Measurements from ENCODE around the gene ALDH3B2.

Gene ALDH3B2

DNA sequence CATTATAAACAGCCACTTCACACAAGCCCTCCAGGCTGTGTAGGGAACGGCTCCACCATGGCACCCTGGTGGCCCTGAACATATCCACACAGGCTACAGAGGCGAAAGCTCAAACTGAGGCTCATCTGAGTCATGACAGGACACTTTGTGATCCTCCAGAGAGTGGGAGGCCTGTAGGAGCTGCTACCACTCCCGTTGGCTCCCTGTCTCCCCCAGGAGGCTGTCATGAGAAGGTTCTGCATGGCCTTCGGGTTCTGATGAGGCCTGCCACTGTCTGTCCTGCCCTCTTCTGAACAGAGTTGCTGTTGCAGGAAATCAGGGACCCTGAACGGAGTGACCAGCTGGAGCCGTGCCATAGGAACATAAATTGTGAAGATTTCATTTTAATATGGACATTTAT lies 23.8 kb upstream of the ALDH3B2 start:
- Histone ChIP-seq H3K27me3 (peaks cover 0 to 36% of the 10 kb centered on the region in 2 donors), H3K27ac (no peak overlapping the region), H3K4me1 (no peaks in the 10 kb centered on the region), H3K4me3 (no peak overlapping the region), H3K9me3 (peaks cover 0 to 8% (median 8%) of the 10 kb centered on the region in 3 donors), H3K36me3 (no peaks in the 10 kb centered on the region)
- intact Hi-C loops (cut with DNase I; ENCODE audit: low total_unique reads): no loop called here
- DNase-seq: no peak
- TF ChIP-seq, protein P1, sequence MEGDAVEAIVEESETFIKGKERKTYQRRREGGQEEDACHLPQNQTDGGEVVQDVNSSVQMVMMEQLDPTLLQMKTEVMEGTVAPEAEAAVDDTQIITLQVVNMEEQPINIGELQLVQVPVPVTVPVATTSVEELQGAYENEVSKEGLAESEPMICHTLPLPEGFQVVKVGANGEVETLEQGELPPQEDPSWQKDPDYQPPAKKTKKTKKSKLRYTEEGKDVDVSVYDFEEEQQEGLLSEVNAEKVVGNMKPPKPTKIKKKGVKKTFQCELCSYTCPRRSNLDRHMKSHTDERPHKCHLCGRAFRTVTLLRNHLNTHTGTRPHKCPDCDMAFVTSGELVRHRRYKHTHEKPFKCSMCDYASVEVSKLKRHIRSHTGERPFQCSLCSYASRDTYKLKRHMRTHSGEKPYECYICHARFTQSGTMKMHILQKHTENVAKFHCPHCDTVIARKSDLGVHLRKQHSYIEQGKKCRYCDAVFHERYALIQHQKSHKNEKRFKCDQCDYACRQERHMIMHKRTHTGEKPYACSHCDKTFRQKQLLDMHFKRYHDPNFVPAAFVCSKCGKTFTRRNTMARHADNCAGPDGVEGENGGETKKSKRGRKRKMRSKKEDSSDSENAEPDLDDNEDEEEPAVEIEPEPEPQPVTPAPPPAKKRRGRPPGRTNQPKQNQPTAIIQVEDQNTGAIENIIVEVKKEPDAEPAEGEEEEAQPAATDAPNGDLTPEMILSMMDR (IDR thresholded peaks at IDR 0.05): no peak

DNA sequence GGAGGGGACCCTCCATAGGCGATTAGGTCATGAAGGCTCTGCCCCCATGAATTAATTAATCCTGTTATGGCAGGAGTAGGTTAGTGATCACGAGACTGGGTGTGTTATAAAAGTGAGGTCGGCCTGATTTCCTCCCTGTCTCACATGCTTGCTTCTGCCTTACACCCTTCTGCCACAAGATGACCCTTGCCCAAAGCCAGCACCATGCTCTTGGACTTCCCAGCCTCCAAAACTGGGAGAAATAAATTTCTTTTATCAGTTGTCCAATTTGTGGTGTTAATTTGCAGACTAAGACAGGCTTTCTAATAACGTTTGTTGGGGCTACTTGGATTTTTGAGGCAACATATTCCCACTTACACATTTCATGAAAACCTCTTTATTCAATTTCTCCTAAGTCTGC lies 23.4 kb upstream of the ALDH3B2 start:
- intact Hi-C loops (cut with DNase I; ENCODE audit: low total_unique reads): no loop called here
- DNase-seq: no peak
- H3K27me3 ChIP-seq: peaks cover 0 to 34% of the 10 kb centered on the region in 2 donors
- no peak overlapping the region for H3K27ac ChIP-seq
- H3K36me3 ChIP-seq: no peaks in the 10 kb centered on the region
- H3K4me1 ChIP-seq: no peaks in the 10 kb centered on the region
- H3K4me3 ChIP-seq: no peak overlapping the region
- TF ChIP-seq, protein P1 (IDR thresholded peaks at IDR 0.05): no peak
- peaks cover 0 to 8% (median 8%) of the 10 kb centered on the region in 3 donors for H3K9me3 ChIP-seq

DNA sequence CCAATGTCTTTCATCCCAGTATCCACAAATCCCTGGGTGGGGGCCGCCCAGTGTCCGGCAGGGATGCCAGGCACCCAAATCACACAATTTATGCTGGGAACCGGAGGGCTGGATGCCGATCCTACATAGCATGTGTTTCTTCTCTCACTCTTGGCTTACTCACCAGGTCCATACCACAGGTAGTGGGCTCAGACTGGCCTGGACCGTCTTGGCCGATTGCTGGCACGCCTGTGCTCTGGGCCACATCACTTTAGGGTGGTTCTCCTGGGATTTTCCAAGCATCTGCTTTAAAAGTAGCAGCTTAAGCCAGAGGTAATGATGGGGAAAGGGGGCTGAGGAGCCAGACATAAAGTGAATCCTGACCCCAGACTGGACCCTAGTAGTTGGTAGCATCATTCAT lies 22.6 kb upstream of the ALDH3B2 start:
- Histone ChIP-seq H3K4me3 (no peak overlapping the region), H3K27me3 (peaks cover 0 to 34% of the 10 kb centered on the region in 2 donors), H3K4me1 (no peaks in the 10 kb centered on the region), H3K9me3 (peaks cover 0 to 8% (median 8%) of the 10 kb centered on the region in 3 donors), H3K36me3 (no peaks in the 10 kb centered on the region), H3K27ac (no peak overlapping the region)
- TF ChIP-seq, protein P1 (IDR thresholded peaks at IDR 0.05): no peak
- no peak for DNase-seq
- intact Hi-C loops (cut with DNase I; ENCODE audit: low total_unique reads): no loop called here

DNA sequence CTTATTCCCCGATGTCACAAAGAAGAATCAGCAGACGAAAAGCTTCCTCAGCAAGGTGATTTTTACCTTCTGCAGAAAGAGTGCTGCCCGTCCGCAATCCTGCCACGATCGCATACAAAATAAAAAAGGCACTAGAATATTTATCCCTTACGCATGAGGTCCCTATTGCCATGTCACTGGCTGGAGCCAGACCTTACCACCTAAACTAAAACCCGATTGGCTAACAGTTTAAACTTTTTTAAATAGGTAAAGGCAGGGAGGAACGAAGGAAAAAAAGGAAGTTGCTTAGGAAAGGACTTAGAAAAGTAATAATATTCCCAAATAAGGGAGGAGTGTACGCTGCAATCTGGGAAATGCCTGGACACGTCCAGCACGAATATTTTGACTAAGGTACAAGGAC lies 21.2 kb upstream of the ALDH3B2 start:
- H3K4me3 ChIP-seq: no peak overlapping the region
- intact Hi-C loops (cut with DNase I; ENCODE audit: low total_unique reads): no loop called here
- DNase-seq: no peak

DNA sequence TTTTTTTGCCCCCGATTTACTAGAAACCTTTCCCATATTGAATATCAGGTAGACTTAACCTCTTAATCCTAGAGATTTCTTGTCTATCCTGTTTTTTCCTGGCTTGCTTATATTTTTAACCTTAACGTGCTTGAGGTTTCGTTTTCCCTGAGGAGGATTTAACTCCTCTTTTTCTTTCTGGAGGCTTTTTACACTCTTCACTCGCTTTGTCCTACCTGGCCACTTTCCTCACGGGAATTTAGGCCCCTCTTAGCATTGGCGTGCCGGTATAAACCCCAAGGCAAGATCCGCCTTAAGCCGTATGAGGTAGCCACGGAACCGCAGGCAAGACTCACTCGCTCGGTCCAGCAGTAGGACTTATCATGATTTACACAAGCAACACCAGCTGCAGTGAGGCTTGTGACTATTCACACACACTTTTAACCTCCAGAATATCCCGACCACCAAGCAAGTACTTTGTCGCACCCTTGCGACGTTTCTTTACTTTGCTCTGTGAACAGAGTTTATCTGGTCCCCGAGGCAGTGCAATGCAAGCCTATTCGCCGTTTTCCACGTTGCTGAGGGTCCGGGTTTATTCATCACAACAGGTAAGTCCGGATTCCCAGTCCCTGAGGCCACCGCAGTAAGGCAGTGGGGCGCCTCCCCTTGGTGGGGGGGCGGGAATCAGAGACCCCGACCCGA lies 20.6 kb upstream of the ALDH3B2 start:
- TF ChIP-seq, protein P1 (IDR thresholded peaks at IDR 0.05): no peak
- no peak overlapping the region for H3K4me3 ChIP-seq
- intact Hi-C loops (cut with DNase I; ENCODE audit: low total_unique reads): no loop called here
- H3K27ac ChIP-seq: no peak overlapping the region
- H3K4me1 ChIP-seq: no peaks in the 10 kb centered on the region
- H3K36me3 ChIP-seq: no peaks in the 10 kb centered on the region
- H3K27me3 ChIP-seq: peaks cover 0 to 23% of the 10 kb centered on the region in 2 donors
- peaks cover 0 to 8% (median 8%) of the 10 kb centered on the region in 3 donors for H3K9me3 ChIP-seq
- peak in 1 of 2 donors; percentile 54 for DNase-seq

More for the DNA sequence above, 21.2 kb upstream of the ALDH3B2 start:
- Histone ChIP-seq H3K36me3 (no peaks in the 10 kb centered on the region), H3K27ac (no peak overlapping the region), H3K27me3 (peaks cover 0 to 29% of the 10 kb centered on the region in 2 donors), H3K9me3 (peaks cover 0 to 8% (median 8%) of the 10 kb centered on the region in 3 donors), H3K4me1 (no peaks in the 10 kb centered on the region)
- TF ChIP-seq, protein P1 (IDR thresholded peaks at IDR 0.05): no peak
